Panc1 (cell line): ENCODE data around the gene RAD9A.

ENCODE experiments used
- CTCF ChIP-seq: fragments of 450-650 bp; IDR thresholded peaks from 2 replicates; pipeline ENCODE4 v1.5.1; 2017; ENCODE audit warnings: mild to moderate bottlenecking
- POLR2AphosphoS5 ChIP-seq: IDR thresholded peaks from 2 replicates; pipeline ENCODE4 v1.6.1; 2012; ENCODE audit warnings: mild to moderate bottlenecking, low read depth, low read length, moderate library complexity
- REST ChIP-seq, 2 experiments: IDR thresholded peaks; 2 replicates each; pipeline ENCODE4 v1.6.1; 2011 to 2012; ENCODE audit warnings: low read depth in 2 of 2, control low read depth in 1 of 2, low read length in 1 of 2, mild to moderate bottlenecking in 1 of 2, moderate library complexity in 1 of 2; ENCODE audit not compliant: insufficient read depth in 1 of 2
- TCF7L2 ChIP-seq: IDR thresholded peaks from 2 replicates; pipeline ENCODE4 v1.6.1; 2011; ENCODE audit warnings: mild to moderate bottlenecking, low read depth, low read length, inconsistent platforms

GRCh38 chr11:67378544-67378943, 13.2 kb upstream of the RAD9A start:
- TF ChIP-seq CTCF: no peak
- no peak for TF ChIP-seq REST (IDR thresholded peaks at IDR 0.05; ENCODE audit: insufficient read depth in 1 of 2, low read depth in 2 of 2, low read length in 1 of 2)
- TF ChIP-seq POLR2AphosphoS5: no peak
- no peak for TF ChIP-seq TCF7L2
